Activated CD4-positive, alpha-beta T cell treated with anti-CD3 and anti-CD28 coated beads for 36 hours (primary cell): Measurements from ENCODE around the gene ULBP3. TPM values are rescaled to one million over a fixed set of nuclear protein-coding genes. Genes with fewer than 3 reads are reported as not detected.

Experiments
- ATAC-seq: fragments of 200-7000 bp; cut with Tn5 transposase; one replicate; pipeline ENCODE4 v1.10.0; 2021; ENCODE audit warnings: mild to moderate bottlenecking, moderate library complexity
- CTCF ChIA-PET: fragments of 350-600 bp; sonication (Branson Sonifier 250); formaldehyde crosslinking; loops from one replicate; lab custom pipeline; 2021; ENCODE audit warnings: antibody characterized with exemption; lab: Charles Lee
- POLR2A ChIA-PET: fragments of 350-600 bp; sonication (Branson Sonifier 250); formaldehyde crosslinking; loops from one replicate; lab custom pipeline; 2021; ENCODE audit warnings: antibody characterized with exemption, inconsistent platforms; lab: Charles Lee
- DNase-seq: peaks from one replicate; pipeline ENCODE4 v3.0.0-alpha.2; 2020
- H3K27ac Mint-ChIP-seq: one replicate; pipeline ENCODE4 v1.8.0; 2021; ENCODE audit warnings: mixed read lengths
- H3K27me3 Mint-ChIP-seq: one replicate; pipeline ENCODE4 v1.8.0; 2021; ENCODE audit warnings: mixed read lengths
- H3K36me3 Mint-ChIP-seq: one replicate; pipeline ENCODE4 v1.8.0; 2021; ENCODE audit warnings: low read depth, mixed read lengths
- H3K4me1 Mint-ChIP-seq: one replicate; pipeline ENCODE4 v1.8.0; 2021; ENCODE audit warnings: mixed read lengths
- H3K4me3 Mint-ChIP-seq: one replicate; pipeline ENCODE4 v1.8.0; 2021; ENCODE audit warnings: mild to moderate bottlenecking, moderate library complexity, mixed read lengths
- H3K9me3 Mint-ChIP-seq: one replicate; pipeline ENCODE4 v1.8.0; 2021; ENCODE audit warnings: low read depth, mixed read lengths
- intact Hi-C, 2 experiments: fragments of 100-400 bp; cut with DNase I in 1 of 2; cut with micrococcal nuclease in 1 of 2; formaldehyde crosslinking; loops; one replicate each; pipeline versions ENCODE4 v1.14.2 to v1.15.1; 2022 to 2024; cut with DNase I, micrococcal nuclease
- total RNA-seq, 2 experiments: library from RNA; stranded (reverse); gene quantifications; one replicate each; pipeline ENCODE4 v1.2.3, GENCODE V29; 2021

ULBP3 gene
- total RNA-seq, 2 experiments from 2014 or later = 0.46 to 0.77 TPM

GRCh38 chr6:150058231-150058792 lies 10.6 kb downstream of the ULBP3 start:
- Mint-ChIP-seq H3K27ac (no peak overlapping the region), H3K4me3 (no peak overlapping the region), H3K4me1 (peaks cover 8% of the 10 kb centered on the region), H3K9me3 (no peaks in the 10 kb centered on the region), H3K36me3 (no peaks in the 10 kb centered on the region), H3K27me3 (peaks cover 34% of the 10 kb centered on the region)
- CTCF ChIA-PET = interaction anchor here (2.1 kb wide), 1 partner anchor 13 kb away, joined by 7 read pairs; no protein-coding TSS in a partner anchor
- intact Hi-C loops = no loop called here
- POLR2A ChIA-PET = no interaction called here
- no peak for DNase-seq
- no peak for ATAC-seq

- H3K27ac Mint-ChIP-seq = no peak overlapping the region
- peaks cover 40% of the 10 kb centered on the region for H3K27me3 Mint-ChIP-seq
- POLR2A ChIA-PET = no interaction called here
Measured at GRCh38 chr6:150057501-150057951, 11.4 kb downstream of the ULBP3 start.

GRCh38 chr6:150056916-150057315 lies 12.0 kb downstream of the ULBP3 start:
- no peak overlapping the region for H3K4me3 Mint-ChIP-seq
- ATAC-seq (no peak), DNase-seq (no peak)
- H3K9me3 Mint-ChIP-seq = no peaks in the 10 kb centered on the region
- CTCF ChIA-PET = no interaction called here
- H3K36me3 Mint-ChIP-seq = no peaks in the 10 kb centered on the region
- POLR2A ChIA-PET = no interaction called here
- H3K27me3 Mint-ChIP-seq = peaks cover 46% of the 10 kb centered on the region
- intact Hi-C loops = no loop called here
- H3K4me1 Mint-ChIP-seq = peaks cover 8% of the 10 kb centered on the region
- H3K27ac Mint-ChIP-seq = no peak overlapping the region

More at GRCh38 chr6:150057501-150057951, 11.4 kb downstream of the ULBP3 start:
- Mint-ChIP-seq H3K4me1 (peaks cover 8% of the 10 kb centered on the region), H3K9me3 (no peaks in the 10 kb centered on the region), H3K36me3 (no peaks in the 10 kb centered on the region), H3K4me3 (no peak overlapping the region)
- CTCF ChIA-PET = no interaction called here
- ATAC-seq = no peak
- intact Hi-C loops = no loop called here
- no peak for DNase-seq

GRCh38 chr6:150056156-150056555 lies 12.8 kb downstream of the ULBP3 start:
- Mint-ChIP-seq H3K27ac (no peak overlapping the region), H3K4me1 (peaks cover 8% of the 10 kb centered on the region)
- intact Hi-C loops = no loop called here

GRCh38 chr6:150055131-150055530 lies 13.8 kb downstream of the ULBP3 start:
- DNase-seq (no peak), ATAC-seq (no peak)
- intact Hi-C loops = no loop called here
- Mint-ChIP-seq H3K4me1 (peaks cover 5% of the 10 kb centered on the region), H3K27me3 (peaks cover 51% of the 10 kb centered on the region), H3K9me3 (no peaks in the 10 kb centered on the region), H3K36me3 (no peaks in the 10 kb centered on the region), H3K27ac (no peak overlapping the region), H3K4me3 (no peak overlapping the region)
- CTCF ChIA-PET = interaction anchor here (0.6 to 1.9 kb wide), 11 partner anchors 12 to 778 kb away, joined by 3 to 12 read pairs (median 4); no protein-coding TSS in a partner anchor
- POLR2A ChIA-PET = no interaction called here

More at GRCh38 chr6:150056156-150056555, 12.8 kb downstream of the ULBP3 start:
- DNase-seq = no peak
- Mint-ChIP-seq H3K36me3 (no peaks in the 10 kb centered on the region), H3K27me3 (peaks cover 46% of the 10 kb centered on the region), H3K4me3 (no peak overlapping the region), H3K9me3 (no peaks in the 10 kb centered on the region)
- ChIA-PET CTCF (interaction anchor here (1.9 kb wide), 2 partner anchors 15 to 23 kb away, joined by 7 to 12 read pairs; no protein-coding TSS in a partner anchor), POLR2A (no interaction called here)
- ATAC-seq = no peak

GRCh38 chr6:150053450-150053849 lies 15.5 kb downstream of the ULBP3 start:
- no peak for ATAC-seq
- H3K9me3 Mint-ChIP-seq = no peaks in the 10 kb centered on the region
- intact Hi-C loops = no loop called here
- CTCF ChIA-PET = interaction anchor here (0.8 to 1.4 kb wide), 2 partner anchors 28 to 44 kb away, joined by 3 to 4 read pairs; no protein-coding TSS in a partner anchor
- H3K27ac Mint-ChIP-seq = no peak overlapping the region
- H3K4me3 Mint-ChIP-seq = no peak overlapping the region
- no peak for DNase-seq
- POLR2A ChIA-PET = interaction anchor here (0.6 kb wide), 1 partner anchor 229 kb away, joined by 3 read pairs; no protein-coding TSS in a partner anchor
- H3K4me1 Mint-ChIP-seq = no peaks in the 10 kb centered on the region
- H3K27me3 Mint-ChIP-seq = peaks cover 47% of the 10 kb centered on the region
- no peaks in the 10 kb centered on the region for H3K36me3 Mint-ChIP-seq

- no peaks in the 10 kb centered on the region for H3K9me3 Mint-ChIP-seq
- DNase-seq = no peak
- H3K27ac Mint-ChIP-seq = no peak overlapping the region
- intact Hi-C loops = no loop called here
- no peaks in the 10 kb centered on the region for H3K36me3 Mint-ChIP-seq
- H3K4me1 Mint-ChIP-seq = no peaks in the 10 kb centered on the region
- no peak for ATAC-seq
- CTCF ChIA-PET = no interaction called here
- no peak overlapping the region for H3K4me3 Mint-ChIP-seq
- H3K27me3 Mint-ChIP-seq = peaks cover 46% of the 10 kb centered on the region
- POLR2A ChIA-PET = no interaction called here
Measured at GRCh38 chr6:150050846-150051245, 18.1 kb downstream of the ULBP3 start.

GRCh38 chr6:150048099-150048498 lies 20.8 kb downstream of the ULBP3 start:
- no peaks in the 10 kb centered on the region for H3K4me1 Mint-ChIP-seq
- H3K36me3 Mint-ChIP-seq = no peaks in the 10 kb centered on the region
- intact Hi-C loops = no loop called here
- peaks cover 30% of the 10 kb centered on the region for H3K27me3 Mint-ChIP-seq
- H3K9me3 Mint-ChIP-seq = no peaks in the 10 kb centered on the region
- H3K27ac Mint-ChIP-seq = no peak overlapping the region
- POLR2A ChIA-PET = no interaction called here
- no peak overlapping the region for H3K4me3 Mint-ChIP-seq
- ATAC-seq (no peak), DNase-seq (no peak)
- CTCF ChIA-PET = no interaction called here

- ChIA-PET POLR2A (no interaction called here), CTCF (no interaction called here)
- Mint-ChIP-seq H3K36me3 (no peaks in the 10 kb centered on the region), H3K27me3 (peaks cover 26% of the 10 kb centered on the region), H3K4me3 (no peak overlapping the region), H3K4me1 (no peaks in the 10 kb centered on the region), H3K9me3 (no peaks in the 10 kb centered on the region), H3K27ac (no peak overlapping the region)
- intact Hi-C loops = no loop called here
- DNase-seq (no peak), ATAC-seq (no peak)
Measured at GRCh38 chr6:150046943-150047342, 22.0 kb downstream of the ULBP3 start.

GRCh38 chr6:150044621-150045145 lies 24.2 kb downstream of the ULBP3 start:
- Mint-ChIP-seq H3K27ac (no peak overlapping the region), H3K27me3 (peaks cover 36% of the 10 kb centered on the region), H3K4me3 (no peak overlapping the region), H3K36me3 (no peaks in the 10 kb centered on the region), H3K4me1 (no peaks in the 10 kb centered on the region), H3K9me3 (no peaks in the 10 kb centered on the region)
- intact Hi-C loops = no loop called here
- POLR2A ChIA-PET = no interaction called here
- DNase-seq (no peak), ATAC-seq (no peak)
- CTCF ChIA-PET = interaction anchor here (0.9 to 1.5 kb wide), 2 partner anchors 10 to 23 kb away, joined by 3 to 8 read pairs; no protein-coding TSS in a partner anchor

GRCh38 chr6:150043501-150044412 lies 25.2 kb downstream of the ULBP3 start:
- Mint-ChIP-seq H3K4me3 (no peak overlapping the region), H3K27me3 (peaks cover 45% of the 10 kb centered on the region), H3K4me1 (no peaks in the 10 kb centered on the region), H3K9me3 (no peaks in the 10 kb centered on the region), H3K36me3 (no peaks in the 10 kb centered on the region), H3K27ac (no peak overlapping the region)
- ChIA-PET POLR2A (no interaction called here), CTCF (no interaction called here)
- DNase-seq = no peak
- no peak for ATAC-seq
- intact Hi-C loops = no loop called here
